ENCODE results near the gene RABAC1. TPM values are rescaled to one million over a fixed set of nuclear protein-coding genes. Genes with fewer than 3 reads are reported as not detected.

RABAC1 gene
- total and polyA plus RNA-seq, 9 of the 15 experiments (the other 6 are each of a cell fraction or from before 2014, with no cell fraction given): 2.4 to 28.1 (median 9.3) TPM

- TF ChIP-seq ZBTB7A (IDR thresholded peaks at IDR 0.05; ENCODE audit: borderline replicate concordance, control insufficient read depth, low read depth, low read length): peak; percentile 23; the same call in 1 of the 2 replicates
- no peak for TF ChIP-seq TRIM28 (IDR thresholded peaks at IDR 0.05)
- no peak for TF ChIP-seq SMAD2 (IDR thresholded peaks at IDR 0.05; ENCODE audit: low read depth, low read length)
- TF ChIP-seq NFE2L1 (tag; IDR thresholded peaks at IDR 0.05; ENCODE audit: borderline replicate concordance, low read depth): no peak
- TF ChIP-seq YY1 (IDR thresholded peaks at IDR 0.05; ENCODE audit: borderline replicate concordance in 1 of 3, control insufficient read depth in 1 of 3, extremely low read depth in 1 of 3, insufficient read depth in 3 of 3, insufficient read length in 1 of 3, insufficient replicate concordance in 2 of 3, low read depth in 1 of 3, low read length in 2 of 3): no peak
- TF ChIP-seq POLR2B (IDR thresholded peaks at IDR 0.05; ENCODE audit: low read depth, partially characterized antibody): no peak
- TF ChIP-seq CHD4 (IDR thresholded peaks at IDR 0.05; ENCODE audit: insufficient read depth, insufficient replicate concordance, low read depth, low read length, poor library complexity, severe bottlenecking): no peak
- 0 out of 2 replicates have a peak, but pooled peaks have one; percentile 9 for TF ChIP-seq TFAP4 (CRISPR knock-in tag; IDR thresholded peaks at IDR 0.05; ENCODE audit: borderline replicate concordance)
- 0 out of 4 replicates have a peak, but pooled peaks of 1 of the 2 experiments have one; percentile 12 for TF ChIP-seq KDM1A (IDR thresholded peaks at IDR 0.05)
- TF ChIP-seq EZH2 (IDR thresholded peaks at IDR 0.05; ENCODE audit: borderline replicate concordance, low read depth, low read length): no peak
- no peak for TF ChIP-seq ZNF311 (CRISPR knock-in tag; IDR thresholded peaks at IDR 0.05)
- 0 out of 2 replicates have a peak, but pooled peaks have one; percentile 11 for TF ChIP-seq NFIC (IDR thresholded peaks at IDR 0.05)
- peak; percentile 67 for TF ChIP-seq EGR1 (conservative IDR thresholded peaks at IDR 0.05)
These were observed 31.5 kb downstream of the RABAC1 start (continued) for GRCh38 chr19:41927497-41928192.
